Stomach (tissue), 9 donors: ENCODE data around the gene TRIOBP. TPM values are rescaled to one million over a fixed set of nuclear protein-coding genes. Genes with fewer than 3 reads are reported as not detected.
A peak's percentile ranks its signal among the peaks of the same experiment; 100 is the strongest.

ENCODE experiments used
- DNase-seq, 2 donors: peaks; one replicate each; pipeline versions ENCODE4 v3.0.0 to v3.0.0-alpha.2; 2013 to 2019
- H3K27ac ChIP-seq, 5 donors: fragments of 200-600 bp in 4 of 5; sonication (generic) in 4 of 5; one replicate each; pipeline ENCODE4 v1.5.1; 2013 to 2019; ENCODE audit warnings: mild to moderate bottlenecking in 1 of 5, moderate library complexity in 1 of 5
- H3K27me3 ChIP-seq, 3 donors: fragments of 200-600 bp; sonication (generic); one replicate each; pipeline ENCODE4 v1.5.1; 2017 to 2019; ENCODE audit warnings: mixed run types in 1 of 3
- H3K36me3 ChIP-seq, 4 donors: fragments of 200-600 bp; sonication (generic); 1 replicate in 3 of 4; 2 replicates in 1 of 4; pipeline ENCODE4 v1.5.1; 2016 to 2019
- H3K4me1 ChIP-seq, 4 donors: fragments of 200-600 bp; sonication (generic); one replicate each; pipeline ENCODE4 v1.5.1; 2016 to 2019
- H3K4me3 ChIP-seq, 4 donors: fragments of 200-600 bp; sonication (generic) in 3 of 4; one replicate each; pipeline ENCODE4 v1.5.1; 2016 to 2019; ENCODE audit warnings: mild to moderate bottlenecking in 1 of 4
- H3K9me3 ChIP-seq, 4 donors: fragments of 200-600 bp; sonication (generic); one replicate each; pipeline ENCODE4 v1.5.1; 2016 to 2019
- CTCF ChIP-seq, 7 experiments: fragments of 450-650 bp in 4 of 7; fragments of 200-600 bp in 3 of 7; sonication (generic) in 3 of 7; IDR thresholded peaks; one replicate each; pipeline ENCODE4 v1.5.1; 2016 to 2019; ENCODE audit warnings: antibody characterized with exemption in 7 of 7, control low read depth in 2 of 7, mild to moderate bottlenecking in 1 of 7
- EP300 ChIP-seq: sonication (generic); formaldehyde crosslinking; IDR thresholded peaks from one replicate; pipeline ENCODE4 v1.6.1; 2017; ENCODE audit warnings: antibody characterized with exemption
- POLR2A ChIP-seq, 4 donors: fragments of 450-650 bp; IDR thresholded peaks; one replicate each; pipeline ENCODE4 v1.6.1; 2016; ENCODE audit warnings: antibody characterized with exemption in 4 of 4, control low read depth in 2 of 4, mild to moderate bottlenecking in 1 of 4, moderate library complexity in 1 of 4
- POLR2AphosphoS5 ChIP-seq, 3 donors: sonication (generic); formaldehyde crosslinking; IDR thresholded peaks; one replicate each; pipeline ENCODE4 v1.6.1; 2016; ENCODE audit warnings: antibody characterized with exemption in 3 of 3
- WGBS, 5 donors: extraction: QIAGEN DNeasy Blood & Tissue Kit in 3 of 5; methylation state at CpG; one replicate each; pipeline versions ENCODE4 v1.1.5 to v1.1.7; 2013 to 2018; 5-methylcytosine and 5-hydroxymethylcytosine counted together
- intact Hi-C: fragments of 100-400 bp; cut with DNase I; formaldehyde crosslinking; loops from one replicate; pipeline ENCODE4 v1.15.1; 2023; ENCODE audit warnings: low total_unique reads
- polyA plus RNA-seq, 3 donors: library from polyadenylated mRNA; stranded (reverse); fragments of 200-250 nt; gene quantifications; one replicate each; pipeline ENCODE4 v1.2.3, GENCODE V29; 2013
- total RNA-seq, 5 donors: library from RNA; depleted of rRNA; stranded (reverse); fragments of >200 nt; gene quantifications; one replicate each; pipeline versions ENCODE4 v1.1.0 to v1.2.3, GENCODE V29; 2014 to 2016
- donor health status: healthy with polysubstance abuse.
- donor health status: Bipolar disorder and iron deficiency.
- donor health status: healthy.

Gene TRIOBP
- total and polyA plus RNA-seq, 8 donors: 30.6 to 355 (median 86.1) TPM

GRCh38 chr22:37749831-37750595 is 53.2 kb downstream of the TRIOBP start:
- Histone ChIP-seq H3K36me3 (peaks cover 5 to 23% (median 12%) of the 10 kb centered on the region in 4 donors), H3K4me3 (peak overlapping the region in 1 of 4 donors; percentile 13), H3K27me3 (no peaks in the 10 kb centered on the region), H3K9me3 (no peaks in the 10 kb centered on the region), H3K27ac (peak overlapping the region; percentile 84 to 97 (median 95)), H3K4me1 (peaks cover 77 to 86% (median 85%) of the 10 kb centered on the region in 4 donors)
- peak in 1 of 2 donors; percentile 45 for DNase-seq
- 65 to 72% (median 68%) methylated on average over 13 to 16 of the region's 16 CpGs for WGBS, 5 donors
- intact Hi-C loops: no loop called here
- TF ChIP-seq CTCF (IDR thresholded peaks at IDR 0.05) (no peak), EP300 (no peak), POLR2AphosphoS5 (IDR thresholded peaks at IDR 0.05) (no peak), POLR2A (IDR thresholded peaks at IDR 0.05) (no peak)

GRCh38 chr22:37750596-37751162 is 53.8 kb downstream of the TRIOBP start:
- no peaks in the 10 kb centered on the region for H3K27me3 ChIP-seq
- intact Hi-C loops: no loop called here
- H3K4me1 ChIP-seq: peaks cover 71 to 79% (median 79%) of the 10 kb centered on the region in 4 donors
- TF ChIP-seq POLR2A (IDR thresholded peaks at IDR 0.05): no peak
- no peak for TF ChIP-seq EP300
- TF ChIP-seq CTCF (IDR thresholded peaks at IDR 0.05): no peak
- no peak for TF ChIP-seq POLR2AphosphoS5 (IDR thresholded peaks at IDR 0.05)
- WGBS, 5 donors: 31 to 52% (median 44%) methylated on average over 6 to 14 of the region's 14 CpGs
- H3K36me3 ChIP-seq: peaks cover 12 to 30% (median 18%) of the 10 kb centered on the region in 4 donors
- DNase-seq: peak in 1 of 2 donors; percentile 40
- H3K4me3 ChIP-seq: peak overlapping the region in 1 of 4 donors; percentile 13
- H3K27ac ChIP-seq: peak overlapping the region; percentile 84 to 97 (median 95)
- no peaks in the 10 kb centered on the region for H3K9me3 ChIP-seq

- TF ChIP-seq POLR2A (IDR thresholded peaks at IDR 0.05) (no peak), CTCF (IDR thresholded peaks at IDR 0.05) (no peak), POLR2AphosphoS5 (IDR thresholded peaks at IDR 0.05) (no peak), EP300 (no peak)
- Histone ChIP-seq H3K27ac (peak overlapping the region; percentile 84 to 97 (median 95)), H3K4me3 (peak overlapping the region in 1 of 4 donors; percentile 13), H3K9me3 (no peaks in the 10 kb centered on the region), H3K4me1 (peaks cover 71 to 79% (median 77%) of the 10 kb centered on the region in 4 donors), H3K36me3 (peaks cover 20 to 39% (median 28%) of the 10 kb centered on the region in 4 donors), H3K27me3 (no peaks in the 10 kb centered on the region)
- 37 to 56% (median 52%) methylated on average over 9 to 11 of the region's 11 CpGs for WGBS, 5 donors
- DNase-seq: no peak
- intact Hi-C loops: no loop called here
Measured at GRCh38 chr22:37751449-37752188, 54.8 kb downstream of the TRIOBP start.
